Measurements from ENCODE around the gene FANCC. TPM values are rescaled to one million over a fixed set of nuclear protein-coding genes. Genes with fewer than 3 reads are reported as not detected.

Gene FANCC
- polyA plus RNA-seq, 1 of the 3 experiments (the other 2 are of a cell fraction): 3.5 TPM

GRCh38 chr9:95213117-95213516 is 104.4 kb downstream of the FANCC start:
- POLR2A ChIA-PET: no interaction called here
- no peak overlapping the region for H3K9ac ChIP-seq
- H3K27ac ChIP-seq (ENCODE audit: low read depth in 2 of 2, low read length in 1 of 2): no peak overlapping the region; a peak in 1 of 4 replicates
- H3K4me3 ChIP-seq (ENCODE audit: low read depth in 2 of 2, low read length in 1 of 2): no peak overlapping the region
- H3K27me3 ChIP-seq (ENCODE audit: insufficient read depth): no peaks in the 10 kb centered on the region
- peaks cover 0 to 5% of the 10 kb centered on the region in 2 experiments; a peak in 2 of 4 replicates for H3K4me1 ChIP-seq (ENCODE audit: control insufficient read depth in 1 of 2, insufficient read depth in 2 of 2, low read depth in 1 of 2, low read length in 1 of 2)
- no peaks in the 10 kb centered on the region for H4K20me1 ChIP-seq (ENCODE audit: insufficient read depth)
- no peaks in the 10 kb centered on the region for H3K79me2 ChIP-seq (ENCODE audit: insufficient read depth)
- H3K4me2 ChIP-seq: no peak overlapping the region
- H3K36me3 ChIP-seq (replicated peaks in 1 of 2; ENCODE audit: control insufficient read depth in 1 of 2, insufficient read depth in 2 of 2, low read length in 1 of 2): no peaks in the 10 kb centered on the region
- DNase-seq: no peak
- TF ChIP-seq RXRA (IDR thresholded peaks at IDR 0.05; ENCODE audit: borderline replicate concordance, low read depth) (no peak), NRF1 (IDR thresholded peaks at IDR 0.05; ENCODE audit: low read depth, low read length) (no peak), GATA2 (CRISPR knock-in tag; IDR thresholded peaks at IDR 0.05) (no peak), NFIC (IDR thresholded peaks at IDR 0.05; ENCODE audit: borderline replicate concordance) (no peak), SMC3 (IDR thresholded peaks at IDR 0.05; ENCODE audit: low read depth, low read length) (no peak), TCF12 (IDR thresholded peaks at IDR 0.05) (no peak)
- TF ChIP-seq, protein P1, sequence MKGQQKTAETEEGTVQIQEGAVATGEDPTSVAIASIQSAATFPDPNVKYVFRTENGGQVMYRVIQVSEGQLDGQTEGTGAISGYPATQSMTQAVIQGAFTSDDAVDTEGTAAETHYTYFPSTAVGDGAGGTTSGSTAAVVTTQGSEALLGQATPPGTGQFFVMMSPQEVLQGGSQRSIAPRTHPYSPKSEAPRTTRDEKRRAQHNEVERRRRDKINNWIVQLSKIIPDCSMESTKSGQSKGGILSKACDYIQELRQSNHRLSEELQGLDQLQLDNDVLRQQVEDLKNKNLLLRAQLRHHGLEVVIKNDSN (IDR thresholded peaks at IDR 0.05; ENCODE audit: borderline replicate concordance, low read depth): no peak
- H2AFZ ChIP-seq (ENCODE audit: low read depth): no peak overlapping the region
- no peaks in the 10 kb centered on the region; the same call in 1 of the 2 replicates for H3K9me3 ChIP-seq
- CTCF ChIA-PET: interaction anchor here (3.4 kb wide), 1 partner anchor 11 kb away, joined by 14 read pairs; no protein-coding TSS in a partner anchor
- no peaks in the 10 kb centered on the region for H3K9me2 ChIP-seq
- H3F3A ChIP-seq (replicated peaks; ENCODE audit: insufficient read depth): no peaks in the 10 kb centered on the region

DNA sequence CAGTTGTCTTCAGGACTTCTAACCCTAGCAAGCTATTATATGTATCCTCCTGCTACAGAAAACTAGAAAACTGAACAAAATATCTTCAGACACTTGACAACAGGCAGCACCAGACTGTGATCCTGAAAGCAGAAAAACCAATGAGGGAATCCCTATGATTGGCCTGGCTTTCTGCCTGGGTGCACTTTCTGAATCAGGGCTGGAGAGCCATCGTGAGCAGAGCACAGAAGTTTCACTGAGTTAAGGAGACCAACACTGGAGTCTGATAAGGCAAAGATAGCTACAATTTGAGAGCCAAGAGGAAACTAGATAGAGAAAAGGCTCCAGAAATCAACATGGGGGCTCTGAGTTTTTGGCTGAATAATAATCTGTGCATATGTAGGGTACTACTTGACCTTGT is 106.5 kb downstream of the FANCC start:
- CTCF ChIA-PET: interaction anchor here (0.6 to 3.4 kb wide), 2 partner anchors 13 to 436 kb away, joined by 3 to 14 read pairs; no protein-coding TSS in a partner anchor
- Histone ChIP-seq H3K27ac (ENCODE audit: low read depth in 2 of 2, low read length in 1 of 2) (peak overlapping the region in 1 of 2 experiments; percentile 22; a peak in 1 of 4 replicates), H3K9me2 (no peaks in the 10 kb centered on the region), H3K36me3 (replicated peaks in 1 of 2; ENCODE audit: control insufficient read depth in 1 of 2, insufficient read depth in 2 of 2, low read length in 1 of 2) (no peaks in the 10 kb centered on the region), H3K27me3 (ENCODE audit: insufficient read depth) (no peaks in the 10 kb centered on the region), H3K9ac (no peak overlapping the region), H3F3A (replicated peaks; ENCODE audit: insufficient read depth) (no peaks in the 10 kb centered on the region), H3K4me1 (ENCODE audit: control insufficient read depth in 1 of 2, insufficient read depth in 2 of 2, low read depth in 1 of 2, low read length in 1 of 2) (peaks cover 2 to 19% of the 10 kb centered on the region in 2 experiments), H3K4me2 (no peak overlapping the region), H4K20me1 (ENCODE audit: insufficient read depth) (no peaks in the 10 kb centered on the region), H3K79me2 (ENCODE audit: insufficient read depth) (no peaks in the 10 kb centered on the region), H2AFZ (ENCODE audit: low read depth) (no peak overlapping the region), H3K9me3 (no peaks in the 10 kb centered on the region), H3K4me3 (ENCODE audit: low read depth in 2 of 2, low read length in 1 of 2) (no peak overlapping the region)
- POLR2A ChIA-PET: no interaction called here
- no CpG with 5 or more reads among the region's 1 CpG for WGBS (ENCODE audit: low lambda C conversion rate)
- no peak for DNase-seq
- TF ChIP-seq TAF1 (IDR thresholded peaks at IDR 0.05; ENCODE audit: borderline replicate concordance, low read depth, low read length) (no peak), GATA2 (CRISPR knock-in tag; IDR thresholded peaks at IDR 0.05) (no peak), RXRA (IDR thresholded peaks at IDR 0.05; ENCODE audit: borderline replicate concordance, low read depth) (no peak), ELF1 (IDR thresholded peaks at IDR 0.05) (no peak), RFX5 (IDR thresholded peaks at IDR 0.05; ENCODE audit: low read length) (no peak), NRF1 (IDR thresholded peaks at IDR 0.05; ENCODE audit: low read depth, low read length) (no peak), RCOR1 (IDR thresholded peaks at IDR 0.05; ENCODE audit: low read length) (no peak), SIN3A (IDR thresholded peaks at IDR 0.05; ENCODE audit: borderline replicate concordance, low read depth, low read length) (no peak), CHD2 (IDR thresholded peaks at IDR 0.05; ENCODE audit: low read length, partially characterized antibody) (no peak), MXI1 (IDR thresholded peaks at IDR 0.05; ENCODE audit: low read depth, low read length) (no peak), RAD21 (IDR thresholded peaks at IDR 0.05; ENCODE audit: low read length) (no peak), USF2 (IDR thresholded peaks at IDR 0.05; ENCODE audit: borderline replicate concordance, low read depth, low read length) (no peak), YY1 (IDR thresholded peaks at IDR 0.05; ENCODE audit: low read depth) (no peak), TEAD4 (IDR thresholded peaks at IDR 0.05; ENCODE audit: borderline replicate concordance, insufficient read depth) (no peak), FOXM1 (IDR thresholded peaks at IDR 0.05; ENCODE audit: low read depth) (no peak), ZBTB33 (IDR thresholded peaks at IDR 0.05; ENCODE audit: borderline replicate concordance, low read depth) (no peak)
- TF ChIP-seq, protein P2, sequence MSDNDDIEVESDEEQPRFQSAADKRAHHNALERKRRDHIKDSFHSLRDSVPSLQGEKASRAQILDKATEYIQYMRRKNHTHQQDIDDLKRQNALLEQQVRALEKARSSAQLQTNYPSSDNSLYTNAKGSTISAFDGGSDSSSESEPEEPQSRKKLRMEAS (IDR thresholded peaks at IDR 0.05; ENCODE audit: low read depth): no peak
- TF ChIP-seq, protein P1 (IDR thresholded peaks at IDR 0.05; ENCODE audit: borderline replicate concordance, low read depth): no peak
